Stimulated activated CD8-positive, alpha-beta memory T cell treated with anti-CD3 and anti-CD28 coated beads, Interleukin-7, amount 100 ng/mL, for 1 hour (primary cell): Measurements from ENCODE around the gene VWC2.

Source experiments
- DNase-seq, 2 donors: peaks; one replicate each; pipeline ENCODE4 v3.0.0-alpha.2; 2020; ENCODE audit warnings: low read depth in 2 of 2

The VWC2 gene

GRCh38 chr7:49783446-49783845, 10.0 kb downstream of the VWC2 start:
- no peak for DNase-seq

- DNase-seq, result no peak
Measured at GRCh38 chr7:49787980-49788379, 14.5 kb downstream of the VWC2 start.

- DNase-seq, result no peak
Measured at GRCh38 chr7:49788455-49789059, 15.1 kb downstream of the VWC2 start.

GRCh38 chr7:49789736-49790135, 16.3 kb downstream of the VWC2 start:
- no peak for DNase-seq

GRCh38 chr7:49790209-49790608, 16.8 kb downstream of the VWC2 start:
- DNase-seq, result no peak

DNA sequence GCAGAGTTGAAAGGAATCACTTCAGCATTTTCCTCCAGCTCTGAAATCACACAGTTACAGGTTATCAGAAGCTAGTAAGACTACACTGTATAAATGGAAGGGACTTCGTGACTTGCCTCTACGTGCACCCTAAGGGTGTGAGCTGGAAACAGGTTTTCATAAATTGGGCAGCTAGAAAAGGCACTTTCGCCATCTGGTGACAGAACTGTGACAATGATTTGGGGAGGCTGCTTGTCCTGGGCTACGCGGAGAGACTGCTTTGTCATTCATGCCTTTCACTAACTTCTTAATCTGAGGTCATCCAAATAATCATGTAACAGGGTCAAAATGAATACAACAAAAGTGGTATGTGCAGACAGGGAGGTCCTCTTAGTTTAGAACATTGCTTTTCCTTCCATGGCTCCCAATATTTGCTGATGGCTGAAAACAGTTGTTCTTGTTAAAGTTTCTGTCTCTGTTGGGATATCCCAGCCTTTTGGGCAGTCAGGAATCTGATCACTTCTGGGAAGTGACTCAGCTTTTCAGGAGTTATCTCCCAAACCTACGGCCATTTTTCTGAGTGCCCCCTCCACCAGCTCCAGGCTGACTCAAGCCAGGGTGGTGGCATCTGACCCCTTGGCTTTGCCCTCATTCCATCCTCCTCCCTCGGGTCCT, 17.8 kb downstream of the VWC2 start:
- DNase-seq, result no peak

- DNase-seq, result no peak
Measured at GRCh38 chr7:49797987-49798660, 24.7 kb downstream of the VWC2 start.

DNA sequence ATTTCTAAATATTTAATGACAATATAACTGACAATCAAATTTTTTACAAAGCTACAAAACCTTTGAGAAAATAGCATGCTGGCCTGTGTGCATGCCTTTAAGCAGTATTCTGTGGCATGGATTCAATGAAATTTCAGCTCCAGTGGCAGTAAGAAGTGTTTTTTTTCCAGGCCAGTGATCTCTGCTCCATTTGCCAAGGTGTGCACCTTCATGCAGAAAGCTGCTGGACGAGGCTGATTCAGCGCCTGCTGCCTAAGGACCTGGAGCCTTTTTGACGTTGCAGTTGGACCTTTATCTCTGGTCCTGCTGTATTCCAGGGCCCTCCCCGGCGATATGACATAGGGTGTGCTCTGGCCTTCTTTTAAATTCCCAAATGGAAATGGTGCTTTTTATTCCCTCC, 26.6 kb downstream of the VWC2 start:
- no peak for DNase-seq

GRCh38 chr7:49802600-49802999, 29.2 kb downstream of the VWC2 start:
- no peak for DNase-seq

- no peak for DNase-seq
Measured at GRCh38 chr7:49803812-49804211, 30.4 kb downstream of the VWC2 start.

DNA sequence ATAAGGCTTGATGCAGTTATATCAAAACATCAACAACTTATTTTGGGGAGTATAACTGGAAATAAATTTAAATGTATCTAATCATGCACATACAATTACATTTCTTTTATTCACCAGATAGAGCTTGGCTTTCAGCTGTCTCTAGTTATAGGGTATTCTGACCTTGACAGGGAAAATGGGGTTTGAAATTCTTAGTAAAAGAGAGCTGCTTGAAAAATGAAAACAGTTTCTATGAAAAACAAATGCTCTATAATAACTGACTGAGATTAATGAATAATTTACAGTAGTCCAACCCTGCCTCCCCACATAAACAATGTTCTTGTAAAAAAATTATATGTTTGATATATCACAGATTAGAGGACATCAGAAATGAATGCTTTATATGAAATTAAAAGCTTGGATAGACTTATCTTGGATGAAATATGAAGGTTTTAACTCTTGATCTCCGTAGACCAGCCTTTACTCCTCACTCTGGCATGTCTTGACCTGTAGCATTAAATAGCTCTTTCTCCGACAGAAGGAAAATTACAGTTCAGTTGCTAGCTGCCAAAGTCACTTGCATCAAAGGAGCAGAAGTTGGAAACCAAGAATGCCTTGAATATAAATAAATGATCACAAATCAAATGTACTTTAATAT, 32.1 kb downstream of the VWC2 start:
- DNase-seq, result no peak

DNA sequence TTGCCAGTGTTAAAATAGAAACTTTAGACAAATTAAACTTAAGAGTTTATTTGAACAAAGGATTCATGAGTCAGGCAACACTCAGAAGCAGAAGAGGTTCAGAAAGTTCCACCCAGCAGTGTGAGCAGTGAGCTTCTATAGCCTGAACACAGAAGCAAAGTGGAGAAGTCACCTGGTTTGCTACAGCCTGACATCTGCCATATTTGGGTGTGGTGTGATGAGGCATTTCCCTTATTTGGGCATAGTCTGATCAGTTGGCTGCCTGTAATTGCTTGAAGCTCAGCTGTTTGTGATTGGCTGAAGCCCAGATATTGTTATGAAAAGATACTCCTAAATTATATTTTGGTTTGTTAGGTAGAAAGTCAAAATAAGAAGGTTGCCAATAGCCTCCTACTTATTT, 39.1 kb downstream of the VWC2 start:
- no peak for DNase-seq

DNA sequence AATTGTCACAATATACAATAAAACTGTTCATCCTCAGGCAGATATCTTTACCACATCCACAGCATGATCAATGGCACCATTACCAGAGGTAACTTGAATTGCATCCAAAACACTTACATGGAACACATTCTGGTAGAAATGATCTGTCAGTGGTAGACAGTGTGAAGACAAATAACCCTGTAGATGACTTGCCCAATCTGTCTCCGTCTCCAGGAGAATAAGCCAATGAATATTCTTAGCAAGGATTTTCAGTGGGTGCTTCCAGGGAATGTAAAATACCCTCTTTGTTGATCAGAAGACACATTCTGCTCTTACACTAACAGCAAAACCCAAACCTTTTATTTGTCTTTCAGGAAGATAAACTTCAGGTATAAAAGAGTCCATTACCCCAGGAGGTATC, 43.8 kb downstream of the VWC2 start:
- no peak for DNase-seq

DNA sequence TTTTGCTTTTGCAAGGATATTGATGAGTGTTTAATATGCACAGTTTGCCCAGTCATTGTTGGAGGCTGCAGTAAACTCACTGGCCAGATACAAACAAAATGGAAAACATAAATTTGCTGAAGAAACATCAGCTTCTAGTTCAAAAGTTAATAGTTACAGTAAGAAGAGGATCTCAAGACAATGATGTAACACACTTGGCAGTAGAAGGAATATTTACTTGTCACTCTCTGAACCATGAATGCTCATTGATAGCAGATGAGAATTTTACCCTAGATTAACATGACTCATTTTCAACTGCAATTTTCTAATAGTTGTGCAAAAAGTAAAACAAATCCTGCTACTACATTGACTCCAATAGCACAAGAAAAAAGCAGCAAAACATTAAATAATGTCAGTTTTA, 47.7 kb downstream of the VWC2 start:
- DNase-seq, result no peak

DNA sequence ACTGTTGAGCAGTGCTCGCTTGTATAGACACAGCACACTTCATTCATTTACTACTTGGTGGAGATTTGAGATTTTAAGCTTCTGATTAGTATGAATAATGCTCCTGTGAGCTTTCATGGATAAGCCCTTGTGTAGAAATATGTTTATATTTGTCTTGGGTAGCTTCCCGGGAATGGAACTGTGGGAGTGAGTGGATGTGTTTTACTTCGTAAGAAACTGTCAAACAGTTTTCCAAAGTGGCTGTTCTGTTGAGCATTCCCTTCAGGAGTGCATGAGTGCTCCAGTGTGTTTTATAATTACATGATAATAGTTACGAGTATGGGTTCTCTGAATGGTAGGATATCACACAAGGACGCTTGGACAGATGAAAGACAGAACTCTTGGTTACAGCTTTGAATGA, 49.4 kb downstream of the VWC2 start:
- no peak for DNase-seq

DNA sequence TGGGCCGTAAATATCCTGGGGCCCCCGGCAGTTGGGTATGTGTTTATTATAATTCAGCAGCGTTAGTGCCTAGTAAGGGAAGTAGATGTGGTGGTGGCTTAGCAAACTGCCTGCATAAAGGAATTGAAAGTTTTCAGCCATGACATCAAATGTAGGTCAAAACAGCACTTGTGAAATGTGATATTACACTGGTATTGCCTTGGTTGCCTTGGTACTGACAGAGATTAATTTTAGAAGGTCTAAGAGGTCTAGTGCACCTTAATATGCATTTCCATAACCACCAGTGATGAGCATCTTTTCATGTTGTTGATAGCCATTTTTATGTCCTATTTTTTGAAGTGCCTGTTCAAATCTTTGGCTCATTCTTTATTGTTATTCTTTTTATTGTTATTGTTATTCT, 50.1 kb downstream of the VWC2 start:
- DNase-seq, result no peak

DNA sequence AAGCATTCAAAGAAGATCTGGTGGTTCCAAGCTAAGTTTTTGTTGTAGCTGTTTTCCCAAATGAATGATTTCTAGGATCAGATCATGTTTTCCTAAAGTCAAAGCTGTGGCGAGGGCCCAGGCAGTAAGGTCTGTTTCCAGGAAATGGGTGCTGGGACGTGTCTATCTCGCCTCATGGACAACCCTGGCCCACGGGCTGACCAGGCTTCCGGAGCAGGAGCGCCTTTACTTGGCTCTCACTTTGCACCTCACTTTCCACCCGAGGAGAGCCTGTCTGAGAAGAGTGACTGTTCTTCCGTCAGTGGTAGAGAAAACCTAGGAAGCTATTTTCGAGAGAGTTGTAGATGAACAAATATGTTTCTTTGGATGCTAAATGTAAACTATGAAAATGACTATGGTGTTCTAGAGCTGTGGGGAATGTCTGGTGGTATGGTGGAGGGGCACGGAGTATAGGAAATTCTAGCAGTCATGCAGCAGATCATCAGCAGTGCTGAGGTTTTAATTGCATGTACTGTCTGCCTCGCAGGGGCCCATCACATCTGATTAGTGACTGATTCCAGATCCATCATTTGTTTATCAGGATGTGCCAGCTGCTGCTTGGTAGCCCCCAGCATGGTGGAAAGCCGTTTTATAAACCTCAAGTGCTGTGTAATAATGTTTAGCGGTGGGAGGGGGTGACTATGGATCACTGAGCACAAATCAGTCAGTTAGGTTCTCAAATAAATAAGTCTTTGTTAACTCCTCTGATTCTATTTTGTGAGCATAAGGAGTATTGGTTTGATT, 66.6 kb downstream of the VWC2 start:
- no peak for DNase-seq

DNA sequence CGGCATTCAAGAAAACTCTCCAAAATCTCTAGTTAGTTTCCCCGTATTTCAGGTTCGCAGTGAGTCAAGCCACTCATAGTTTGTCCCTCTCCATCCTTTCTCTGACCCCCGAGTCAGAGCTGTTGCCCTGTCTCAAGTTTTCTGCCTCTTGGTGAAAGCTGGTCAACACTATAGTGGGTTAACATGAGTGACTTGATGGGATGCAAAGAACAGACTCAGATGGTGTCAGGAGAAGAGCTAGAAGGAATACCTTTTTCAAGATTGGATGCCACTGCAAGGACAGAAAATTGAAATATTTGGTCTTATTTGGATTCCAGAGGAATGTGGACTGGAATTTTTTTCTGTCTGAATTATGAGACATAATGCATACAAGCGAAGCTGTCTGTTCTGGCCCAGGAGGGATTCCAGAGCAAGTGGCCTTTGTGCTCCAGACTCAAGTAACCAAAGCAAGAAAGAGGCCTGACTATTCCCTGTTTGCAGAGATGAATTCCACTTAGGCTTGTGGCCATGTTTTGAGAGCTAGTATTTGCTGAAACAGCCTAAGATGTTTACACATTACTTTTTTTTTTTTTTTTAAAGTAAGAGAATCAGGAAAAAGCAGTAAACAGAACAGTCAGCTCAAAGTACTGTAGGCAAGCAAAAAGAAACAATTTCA, 67.4 kb downstream of the VWC2 start:
- no peak for DNase-seq

DNA sequence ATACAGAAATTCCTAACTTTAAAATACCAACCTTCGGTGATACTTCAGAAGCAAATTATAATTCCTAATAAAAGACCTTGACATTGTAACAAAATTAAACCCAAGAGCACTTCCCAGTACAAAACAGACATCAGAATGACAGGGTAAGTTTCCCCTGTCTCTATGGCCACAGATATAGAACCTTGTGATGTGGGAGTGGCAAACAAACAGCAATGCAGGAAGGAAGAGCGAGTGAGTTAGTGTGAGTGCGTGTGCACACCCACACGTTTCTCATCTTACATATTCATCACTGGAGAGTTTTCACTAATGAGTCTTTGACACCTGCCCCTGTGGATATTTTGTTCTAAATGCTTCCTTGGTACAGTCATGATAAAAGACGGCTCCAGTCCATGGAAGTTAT, 72.2 kb downstream of the VWC2 start:
- no peak for DNase-seq

- no peak for DNase-seq
Measured at GRCh38 chr7:49848211-49848841, 74.9 kb downstream of the VWC2 start.
